Activated naive CD8-positive, alpha-beta T cell treated with anti-CD3 and anti-CD28 coated beads, Interleukin-2, amount 50 U/mL, for 16 hours (primary cell): ENCODE results near the gene RPL41.
"Not testable (repeated sequence)": the region's sequence is repeated elsewhere in the genome, so short reads cannot be mapped to it uniquely, and the experiment has no call there.

ENCODE experiments used
- DNase-seq: peaks from one replicate; pipeline ENCODE4 v3.0.0-alpha.2; 2020; ENCODE audit warnings: low read depth, low spot score

RPL41 gene

DNA sequence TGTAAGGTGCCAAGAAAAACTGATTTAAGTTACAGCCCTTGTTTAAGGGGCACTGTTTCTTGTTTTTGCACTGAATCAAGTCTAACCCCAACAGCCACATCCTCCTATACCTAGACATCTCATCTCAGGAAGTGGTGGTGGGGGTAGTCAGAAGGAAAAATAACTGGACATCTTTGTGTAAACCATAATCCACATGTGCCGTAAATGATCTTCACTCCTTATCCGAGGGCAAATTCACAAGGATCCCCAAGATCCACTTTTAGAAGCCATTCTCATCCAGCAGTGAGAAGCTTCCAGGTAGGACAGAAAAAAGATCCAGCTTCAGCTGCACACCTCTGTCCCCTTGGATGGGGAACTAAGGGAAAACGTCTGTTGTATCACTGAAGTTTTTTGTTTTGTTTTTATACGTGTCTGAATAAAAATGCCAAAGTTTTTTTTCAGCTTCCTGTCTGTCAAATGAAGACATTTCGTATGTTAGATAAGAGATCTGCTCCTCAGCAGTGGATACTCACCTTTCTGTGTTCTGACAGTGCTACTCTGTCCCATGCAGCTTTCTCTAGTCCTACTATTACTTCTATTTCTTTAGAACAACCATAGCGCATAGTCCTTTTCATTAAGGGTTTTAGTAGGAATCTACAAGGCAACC lies 13.2 kb upstream of the RPL41 start:
- no peak for DNase-seq

DNA sequence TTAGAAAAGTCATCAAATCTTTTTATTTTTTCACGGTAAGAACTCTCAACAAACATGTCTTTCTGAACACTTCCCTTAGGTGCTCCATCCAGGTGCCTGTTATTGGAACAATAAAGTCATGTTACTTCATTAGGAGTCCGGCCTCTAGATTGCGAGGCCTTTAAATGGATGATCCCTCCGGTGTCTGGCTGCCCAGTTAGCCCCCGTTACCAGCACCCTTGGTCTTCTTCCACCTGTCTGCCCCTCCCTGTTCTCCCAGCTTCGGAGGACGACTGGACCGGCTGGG lies 12.7 kb upstream of the RPL41 start:
- DNase-seq: no peak

DNA sequence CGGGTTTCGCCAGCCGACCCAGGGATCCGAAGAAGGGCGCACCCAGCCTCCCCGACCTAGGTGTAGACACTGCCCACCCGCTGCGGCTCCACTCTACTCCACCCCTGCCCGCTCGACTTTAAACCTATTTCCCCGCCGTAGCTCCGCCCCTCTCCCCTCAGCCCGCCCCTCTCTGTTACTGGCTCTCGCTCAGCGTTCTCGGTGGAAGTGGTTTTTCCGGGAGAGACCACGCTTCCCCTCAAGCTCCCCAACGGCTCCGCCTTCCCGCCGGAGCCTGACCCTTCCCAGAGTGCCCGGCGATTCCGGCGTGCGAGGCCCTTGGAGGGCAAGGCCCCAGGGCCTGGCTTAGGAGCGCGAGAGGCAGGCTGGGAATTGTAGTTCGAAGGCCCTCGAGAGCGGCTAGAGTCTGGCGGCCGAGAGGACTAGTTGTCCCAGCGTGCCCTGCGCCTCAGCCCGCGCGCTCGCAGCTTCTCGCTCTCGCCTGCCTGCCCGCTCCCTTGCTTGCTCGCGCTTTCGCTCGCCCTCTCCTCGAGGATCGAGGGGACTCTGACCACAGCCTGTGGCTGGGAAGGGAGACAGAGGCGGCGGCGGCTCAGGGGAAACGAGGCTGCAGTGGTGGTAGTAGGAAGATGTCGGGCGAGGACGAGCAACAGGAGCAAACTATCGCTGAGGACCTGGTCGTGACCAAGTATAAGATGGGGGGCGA lies 12.2 kb upstream of the RPL41 start, which contains the start of gene PA2G4:
Gene PA2G4 (plus strand): TSS at position 451 of the 706 bp plus-strand sequence. CDS start 179 bp downstream, at position 630.
- DNase-seq: peak; percentile 98

DNA sequence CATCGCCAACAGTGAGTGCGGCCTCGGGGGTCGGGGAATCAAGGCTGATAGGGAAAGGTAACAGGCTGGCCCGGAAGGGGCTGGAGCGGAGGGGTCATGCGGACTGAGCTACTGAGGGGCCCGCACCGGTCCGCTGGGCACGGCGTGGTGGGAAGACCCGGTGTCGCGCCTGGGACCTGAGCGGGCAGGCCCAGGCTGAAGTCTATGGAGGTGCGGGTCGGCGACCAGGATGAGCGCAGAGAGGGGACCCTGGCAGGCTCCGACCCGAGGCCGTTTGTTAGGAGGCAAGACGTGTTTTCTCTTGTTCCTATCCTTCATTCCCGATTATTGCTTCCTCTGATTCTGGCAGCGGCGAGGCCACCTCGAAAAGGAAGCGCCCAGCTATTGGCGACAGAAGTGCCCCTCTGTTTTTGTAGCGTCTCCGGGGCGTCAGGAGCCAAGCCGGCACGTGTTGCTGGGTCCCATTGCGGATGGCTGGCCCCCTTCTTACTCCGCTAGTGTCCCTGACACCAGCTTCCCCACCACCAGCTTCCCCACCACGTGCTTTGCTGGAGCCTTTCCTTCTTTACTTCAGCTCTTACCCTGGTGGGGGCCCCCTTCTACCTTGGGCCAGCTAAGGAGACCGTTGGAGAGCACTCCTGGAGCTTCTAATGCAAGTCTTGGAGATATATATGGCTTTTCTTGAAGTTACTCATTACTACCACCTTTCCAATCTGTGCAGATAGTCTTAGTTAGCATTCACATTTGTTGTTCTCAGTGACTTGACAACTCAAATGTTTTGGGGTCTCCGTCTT lies 11.4 kb upstream of the RPL41 start:
- no peak for DNase-seq

DNA sequence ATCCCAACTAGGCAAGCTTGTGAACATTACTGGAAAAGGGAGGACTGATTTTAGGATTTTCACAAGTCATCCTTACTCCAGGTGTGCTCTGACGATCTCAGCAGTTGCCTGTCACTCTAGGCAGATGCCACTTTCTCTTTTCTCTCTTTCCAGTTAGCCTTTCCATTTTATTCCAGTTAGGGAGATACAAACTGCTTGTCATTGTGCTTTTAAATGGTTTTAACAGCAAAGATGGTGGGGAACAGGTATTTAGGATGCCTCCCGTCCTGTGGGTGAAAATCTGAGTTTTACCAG lies 10.9 kb upstream of the RPL41 start:
- DNase-seq: no peak

DNA sequence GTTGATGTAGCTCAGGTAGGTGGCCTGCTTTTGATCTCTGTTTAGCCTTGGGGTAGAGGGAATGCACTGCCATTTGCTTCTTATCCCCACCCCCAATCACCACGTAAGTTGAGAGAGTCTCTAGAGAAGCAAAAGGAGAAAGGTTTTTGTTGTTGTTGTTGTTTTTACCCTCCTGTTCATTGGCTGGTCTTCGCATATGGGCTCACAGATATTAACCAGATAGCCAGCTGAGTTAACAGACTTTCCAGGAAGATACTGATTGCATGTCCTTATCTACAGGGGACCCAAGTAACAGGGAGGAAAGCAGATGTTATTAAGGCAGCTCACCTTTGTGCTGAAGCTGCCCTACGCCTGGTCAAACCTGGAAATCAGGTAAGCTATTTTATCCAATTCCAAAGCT lies 9.2 kb upstream of the RPL41 start:
- no peak for DNase-seq

DNA sequence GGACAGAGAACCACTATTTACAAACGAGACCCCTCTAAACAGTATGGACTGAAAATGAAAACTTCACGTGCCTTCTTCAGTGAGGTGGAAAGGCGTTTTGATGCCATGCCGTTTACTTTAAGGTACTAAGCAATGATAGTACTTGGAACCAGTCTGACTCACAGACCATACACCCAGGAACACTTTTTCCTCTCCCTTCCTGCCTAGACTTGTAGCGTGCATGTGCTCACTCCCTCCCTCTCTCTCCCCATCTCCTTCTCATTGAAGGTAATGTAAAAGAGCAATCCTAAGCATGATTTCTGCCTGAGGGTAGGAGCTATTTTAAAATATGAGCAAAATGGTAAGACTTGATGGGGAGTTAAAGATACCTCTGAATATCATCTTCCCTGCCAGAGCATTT lies 5.9 kb upstream of the RPL41 start:
- DNase-seq: no peak

DNA sequence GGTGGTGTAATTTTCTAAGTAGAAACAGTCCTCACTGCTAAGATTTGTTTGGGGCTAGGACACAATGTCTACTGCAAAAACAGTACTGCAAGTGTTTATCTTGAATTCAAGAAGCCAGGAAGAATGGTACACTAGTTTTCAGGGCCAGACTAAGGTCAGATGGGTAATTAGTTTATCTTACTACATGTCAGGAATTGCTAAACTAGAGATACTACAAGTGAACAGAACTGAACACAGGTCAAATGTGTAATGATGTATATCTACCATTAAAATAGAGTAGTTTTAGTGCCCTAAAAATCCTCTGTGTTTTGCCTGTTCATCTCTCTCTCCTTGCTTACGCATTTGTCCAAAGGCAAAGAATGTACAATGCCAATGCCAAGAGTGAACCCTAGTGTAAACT lies 2.3 kb upstream of the RPL41 start:
- DNase-seq: no peak

DNA sequence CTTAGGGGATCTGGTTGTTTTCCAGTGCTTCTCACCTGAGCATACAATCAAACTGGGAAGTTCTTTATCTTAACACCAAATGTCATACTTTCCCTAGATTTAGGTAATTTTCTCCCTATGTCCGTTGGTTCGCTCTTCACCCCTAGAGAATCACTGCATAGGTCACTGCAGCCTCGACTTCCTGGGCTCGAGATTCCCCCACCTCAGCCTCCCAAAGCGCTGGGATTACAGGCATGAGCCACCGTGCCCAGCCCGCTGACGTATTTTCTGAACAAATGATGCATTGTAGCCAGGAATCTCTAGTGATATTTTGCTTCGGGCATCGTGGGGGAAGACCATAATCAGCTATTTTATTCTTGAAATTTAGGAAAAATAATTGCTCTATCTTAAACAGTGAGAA lies 1.1 kb upstream of the RPL41 start:
- DNase-seq: no peak

DNA sequence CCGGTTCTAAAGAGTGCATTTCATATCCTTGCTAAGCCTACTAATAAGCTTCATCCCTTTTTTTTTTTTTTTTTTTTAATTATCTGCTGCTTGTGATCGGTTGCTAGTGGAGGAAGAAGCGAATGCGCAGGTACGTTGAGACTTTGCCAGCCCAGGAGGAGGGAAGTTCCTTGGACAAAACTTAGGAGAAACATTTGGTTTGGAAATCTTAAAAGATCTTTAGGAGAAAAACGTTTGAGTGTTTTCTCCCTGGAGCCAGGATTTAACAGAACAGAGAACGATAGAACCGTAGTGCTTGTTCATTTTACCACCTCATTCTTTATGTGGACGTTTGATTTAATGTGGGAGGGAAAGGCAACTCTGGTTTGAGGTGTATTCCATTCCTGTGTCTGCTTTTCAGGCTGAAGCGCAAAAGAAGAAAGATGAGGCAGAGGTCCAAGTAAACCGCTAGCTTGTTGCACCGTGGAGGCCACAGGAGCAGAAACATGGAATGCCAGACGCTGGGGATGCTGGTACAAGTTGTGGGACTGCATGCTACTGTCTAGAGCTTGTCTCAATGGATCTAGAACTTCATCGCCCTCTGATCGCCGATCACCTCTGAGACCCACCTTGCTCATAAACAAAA lies 761 bp downstream of the RPL41 start:
- DNase-seq: not testable (repeated sequence)

DNA sequence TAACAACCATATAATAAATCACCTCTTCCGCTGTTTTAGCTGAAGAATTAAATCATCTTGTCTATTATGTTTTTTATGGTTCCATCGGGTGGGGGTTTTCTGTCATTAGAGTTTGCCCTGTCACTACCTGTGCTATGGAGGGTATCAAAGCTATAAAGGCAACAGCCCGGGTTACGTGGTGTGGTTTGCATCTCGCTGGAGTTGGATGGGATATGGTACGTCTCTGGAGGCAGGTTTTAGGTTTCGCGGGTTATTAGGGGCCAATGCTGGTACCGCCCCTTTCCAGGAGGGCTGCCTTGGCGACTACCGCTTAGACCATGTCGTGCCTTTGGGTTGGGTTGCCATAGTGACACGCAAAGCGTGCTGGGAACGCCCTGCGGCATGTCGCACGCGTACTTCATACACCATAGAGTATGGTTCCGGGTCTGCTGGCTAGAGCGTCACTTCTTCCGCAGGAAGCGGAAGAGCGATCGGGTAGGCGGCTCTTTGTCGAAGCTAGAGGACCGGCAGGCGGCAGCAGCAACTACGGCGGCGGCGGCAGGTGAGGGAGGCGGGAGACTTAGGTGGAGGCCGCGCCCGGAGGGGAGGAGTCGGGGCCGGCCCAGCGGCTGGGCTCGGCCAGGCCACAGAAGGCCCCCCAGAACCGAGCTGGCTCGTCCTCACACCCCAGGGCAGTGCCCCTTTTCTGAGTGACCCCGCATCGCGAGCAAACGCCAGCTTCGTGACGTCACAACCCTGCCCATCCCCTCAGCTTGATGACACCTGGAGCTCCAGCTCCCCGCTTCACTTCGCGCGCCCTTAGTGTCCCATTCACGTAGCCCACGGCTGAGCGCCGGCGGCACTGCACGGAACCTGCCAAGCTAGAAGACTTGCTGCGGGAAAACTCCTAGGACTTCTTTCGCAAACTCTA lies 1.6 kb downstream of the RPL41 start, which contains the start of gene ZC3H10:
Gene ZC3H10 (plus strand): TSS at position 489 of the 910 bp plus-strand sequence. CDS start 2,297 bp downstream, outside the sequence.
- DNase-seq: peak; percentile 94

DNA sequence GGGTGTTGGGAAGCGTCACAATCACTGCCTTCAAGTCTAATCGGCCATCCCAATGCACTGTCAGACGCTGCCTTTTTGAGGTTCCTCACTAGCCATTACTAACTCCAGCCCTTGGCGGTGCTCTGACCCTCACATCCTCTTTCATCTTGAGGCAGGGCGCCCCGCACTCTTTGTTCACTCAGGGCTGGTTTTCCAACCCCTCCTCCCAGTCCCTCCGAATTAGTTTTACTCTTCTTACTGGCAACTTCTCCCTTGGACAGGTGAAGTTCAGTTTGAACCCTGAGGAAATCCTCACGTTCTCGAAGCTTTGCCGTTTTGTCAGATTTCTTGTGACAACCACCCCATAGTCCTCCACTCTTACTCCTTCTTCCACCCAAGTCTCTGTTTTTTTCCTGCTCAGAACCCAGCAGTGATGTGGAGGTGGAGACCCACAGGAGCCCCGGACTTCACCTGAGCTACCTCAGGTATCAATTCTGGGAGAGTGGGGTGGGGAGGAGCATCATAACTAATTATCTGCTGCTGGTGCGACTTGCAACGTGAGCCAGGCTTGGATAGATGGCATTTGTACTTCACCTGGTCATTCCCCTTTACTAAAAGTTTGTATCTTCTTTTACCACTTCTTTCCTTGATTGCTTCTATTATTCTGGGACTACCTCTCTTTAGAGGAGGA lies 2.4 kb downstream of the RPL41 start:
- DNase-seq: no peak

DNA sequence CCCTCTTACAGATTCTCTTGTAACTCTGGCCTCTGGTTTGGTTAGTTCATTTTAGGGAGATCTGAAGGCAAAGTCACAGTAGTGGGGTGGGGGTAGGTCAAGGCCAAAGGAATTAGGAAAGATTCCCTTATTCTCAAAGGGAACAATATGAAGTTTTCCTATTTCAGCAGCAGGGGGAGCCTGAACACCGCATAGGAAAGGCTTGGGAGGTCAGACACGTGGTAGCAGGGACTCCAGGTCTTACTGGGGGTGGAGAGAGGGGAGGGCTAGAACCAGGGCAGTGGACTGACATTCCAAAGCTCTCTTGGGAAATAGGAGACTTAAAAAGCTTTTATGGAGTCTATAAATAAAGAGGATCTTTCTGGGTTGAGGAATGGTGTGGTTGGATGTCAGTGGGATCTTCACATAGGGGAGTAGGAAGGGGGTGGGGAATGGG lies 2.9 kb downstream of the RPL41 start:
- DNase-seq: no peak

DNA sequence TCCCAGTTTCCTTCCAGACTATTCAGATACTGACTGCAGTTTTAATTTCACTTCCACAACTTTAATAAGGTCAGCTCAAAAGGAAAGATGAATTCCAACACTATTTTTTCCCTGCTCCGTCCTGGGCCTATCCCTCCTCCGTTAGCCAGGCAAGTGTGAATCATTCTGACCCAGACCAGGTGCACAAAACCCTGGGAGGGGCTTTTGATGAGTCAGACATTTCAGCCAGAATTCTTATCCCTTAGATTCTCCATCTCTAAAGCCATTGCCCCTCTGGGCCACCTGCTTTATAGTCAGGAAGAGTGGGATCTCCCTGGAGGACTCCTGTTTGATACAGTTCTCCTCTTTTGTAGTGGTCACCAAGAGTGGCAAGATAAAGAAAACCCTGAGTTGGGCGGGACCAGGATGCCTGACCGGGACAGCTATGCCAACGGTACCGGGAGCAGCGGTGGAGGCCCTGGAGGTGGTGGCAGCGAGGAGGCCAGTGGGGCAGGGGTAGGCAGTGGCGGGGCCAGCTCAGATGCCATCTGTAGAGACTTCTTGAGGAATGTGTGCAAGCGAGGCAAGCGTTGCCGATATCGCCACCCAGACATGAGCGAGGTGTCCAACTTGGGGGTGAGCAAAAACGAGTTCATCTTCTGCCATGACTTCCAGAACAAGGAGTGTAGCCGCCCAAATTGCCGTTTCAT lies 3.9 kb downstream of the RPL41 start:
- no peak for DNase-seq

DNA sequence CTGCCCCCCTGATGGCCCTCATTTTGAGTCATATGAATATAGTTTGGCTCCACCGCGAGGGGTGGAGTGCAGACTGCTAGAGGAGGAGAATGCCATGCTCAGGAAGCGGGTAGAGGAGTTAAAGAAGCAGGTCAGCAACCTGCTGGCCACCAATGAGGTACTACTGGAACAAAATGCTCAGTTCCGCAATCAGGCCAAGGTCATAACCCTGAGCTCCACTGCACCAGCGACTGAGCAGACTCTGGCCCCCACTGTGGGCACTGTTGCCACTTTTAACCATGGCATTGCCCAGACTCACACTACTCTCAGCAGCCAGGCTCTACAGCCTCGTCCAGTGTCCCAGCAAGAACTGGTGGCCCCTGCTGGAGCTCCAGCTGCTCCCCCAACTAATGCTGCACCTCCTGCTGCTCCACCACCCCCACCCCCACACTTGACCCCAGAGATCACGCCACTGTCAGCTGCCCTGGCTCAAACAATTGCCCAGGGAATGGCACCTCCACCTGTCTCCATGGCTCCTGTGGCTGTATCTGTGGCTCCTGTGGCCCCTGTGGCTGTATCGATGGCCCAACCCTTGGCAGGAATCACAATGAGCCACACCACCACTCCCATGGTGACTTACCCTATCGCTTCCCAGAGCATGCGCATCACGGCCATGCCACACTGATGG lies 4.9 kb downstream of the RPL41 start:
- no peak for DNase-seq

DNA sequence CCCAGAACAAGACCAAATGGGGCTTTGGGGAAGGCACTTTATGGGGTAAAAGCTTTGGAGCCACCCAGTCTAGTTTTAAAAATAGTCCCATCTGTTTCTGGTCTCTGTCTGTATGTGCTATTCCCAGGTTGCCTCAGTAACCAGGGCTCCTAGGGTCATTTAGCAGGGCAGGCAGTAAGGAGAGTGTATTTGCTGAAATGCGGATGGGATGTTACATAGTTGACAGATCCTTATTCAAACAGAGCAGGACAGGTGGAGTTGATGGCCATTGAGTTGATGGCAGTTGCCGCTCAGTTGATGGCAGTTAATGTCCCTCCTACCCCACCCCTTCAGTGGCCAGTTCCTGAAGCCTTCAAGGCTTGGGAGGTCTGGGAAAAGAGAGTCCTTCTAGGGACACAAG lies 6.2 kb downstream of the RPL41 start:
- DNase-seq: no peak

DNA sequence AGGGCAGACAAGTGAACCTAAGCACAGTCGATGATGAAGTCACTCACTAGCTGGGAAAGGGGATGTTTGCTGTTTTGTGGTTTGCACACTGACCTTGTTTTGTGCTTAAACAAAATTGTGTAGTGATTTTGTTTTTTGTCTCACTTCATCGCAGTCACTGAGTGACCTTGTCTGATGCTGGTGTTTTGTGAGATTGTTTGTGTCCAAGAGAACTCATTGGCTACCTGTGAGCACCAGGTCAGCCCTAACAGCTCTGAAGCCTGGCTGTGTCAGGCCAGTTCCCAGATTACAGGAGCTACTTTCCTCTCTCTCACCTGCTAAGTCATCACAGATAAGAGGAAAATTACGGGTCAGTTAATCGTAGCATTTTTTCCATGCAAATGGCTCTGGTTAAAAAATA lies 7.7 kb downstream of the RPL41 start:
- DNase-seq: no peak

DNA sequence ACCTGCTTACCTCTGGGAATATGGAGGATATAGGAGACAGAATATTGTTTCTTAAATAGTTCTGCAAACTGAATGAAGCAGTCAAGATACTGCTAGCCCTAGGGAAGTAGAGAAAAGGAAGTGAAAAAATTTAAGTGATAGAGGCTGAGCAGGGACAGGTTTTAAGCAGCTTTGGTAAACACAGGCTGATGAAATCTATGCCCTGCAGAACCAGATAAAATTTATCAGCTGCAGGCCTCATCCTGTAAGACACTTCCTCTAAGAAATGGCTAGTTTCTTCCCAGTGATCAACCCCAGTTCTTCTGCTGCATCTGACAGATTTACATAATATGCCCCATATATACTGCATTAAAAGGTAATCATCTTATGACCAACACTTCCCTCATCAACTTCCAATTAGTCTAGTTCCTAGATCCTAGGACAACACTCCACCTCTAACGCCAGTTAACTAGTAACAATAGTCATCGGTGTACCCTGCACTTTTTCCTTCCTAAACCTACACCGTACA lies 10.4 kb downstream of the RPL41 start:
- DNase-seq: no peak

DNA sequence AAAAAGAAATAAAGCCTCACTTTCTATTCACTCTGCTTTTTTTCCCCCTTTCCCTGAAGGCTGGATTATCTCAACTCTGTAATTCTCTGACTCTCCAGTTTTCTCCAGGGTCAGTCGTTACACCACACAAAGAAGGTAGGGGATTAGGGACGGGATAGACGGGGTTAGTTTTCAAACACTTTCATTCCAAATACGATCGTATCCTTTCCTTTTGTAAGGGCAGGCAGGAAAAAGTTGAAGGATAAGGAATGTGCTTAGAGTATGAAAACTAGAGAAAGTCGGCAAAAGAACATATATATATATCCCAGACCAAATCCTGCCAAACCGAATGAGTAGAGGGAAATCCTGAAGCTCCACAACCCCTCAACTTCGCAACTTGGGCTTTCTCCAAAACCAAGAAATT lies 11.1 kb downstream of the RPL41 start:
- no peak for DNase-seq
